ENCODE measurements around the gene NLE1. TPM values are rescaled to one million over a fixed set of nuclear protein-coding genes. Genes with fewer than 3 reads are reported as not detected.

Gene NLE1
- total RNA-seq, 1 donor from 2014 or later, result 12.4 TPM

DNA sequence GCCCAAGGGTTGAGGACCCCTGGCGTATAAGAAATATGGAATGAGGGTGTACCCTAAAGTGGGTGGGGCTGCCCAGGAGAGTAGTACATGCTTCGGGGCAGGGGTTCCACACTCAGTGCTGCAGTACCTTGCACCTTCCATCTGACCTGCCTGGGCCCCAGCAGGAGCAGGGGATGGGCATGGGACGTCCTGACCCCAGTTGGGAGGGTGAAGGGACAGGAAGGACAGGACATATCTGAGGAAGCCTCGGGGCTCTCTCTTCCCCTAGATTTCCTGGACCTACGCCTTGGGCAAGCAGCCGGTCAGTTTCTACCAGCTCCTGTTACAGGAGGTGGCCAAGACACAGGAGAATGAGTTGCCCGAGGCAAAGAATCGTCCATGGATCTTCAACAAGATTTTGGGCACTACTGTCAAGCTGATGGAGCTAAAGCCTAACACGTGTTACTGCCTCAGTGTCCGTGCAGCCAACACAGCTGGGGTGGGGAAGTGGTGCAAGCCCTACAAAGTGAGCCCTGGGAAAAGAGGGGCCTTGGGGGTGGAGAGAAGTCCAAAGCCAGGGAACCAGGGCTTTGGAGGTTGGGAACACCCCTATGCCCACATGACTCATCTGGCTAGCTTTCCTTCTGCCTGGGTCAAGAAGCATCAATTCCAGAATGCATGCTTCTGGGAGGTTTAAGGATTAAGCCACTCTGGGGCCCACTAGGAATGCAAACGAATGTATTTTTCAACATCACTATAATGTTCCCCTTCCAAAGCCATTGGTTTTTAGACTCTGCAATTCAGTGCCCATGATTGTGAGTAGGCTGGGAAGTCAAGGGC is 12.7 kb downstream of the NLE1 start:
- peaks cover 3% of the 10 kb centered on the region for H3K27me3 Mint-ChIP-seq (ENCODE audit: insufficient read depth, low read depth)
- H3K36me3 Mint-ChIP-seq, result peaks cover 15% of the 10 kb centered on the region
- H3K9me3 Mint-ChIP-seq, result no peaks in the 10 kb centered on the region

DNA sequence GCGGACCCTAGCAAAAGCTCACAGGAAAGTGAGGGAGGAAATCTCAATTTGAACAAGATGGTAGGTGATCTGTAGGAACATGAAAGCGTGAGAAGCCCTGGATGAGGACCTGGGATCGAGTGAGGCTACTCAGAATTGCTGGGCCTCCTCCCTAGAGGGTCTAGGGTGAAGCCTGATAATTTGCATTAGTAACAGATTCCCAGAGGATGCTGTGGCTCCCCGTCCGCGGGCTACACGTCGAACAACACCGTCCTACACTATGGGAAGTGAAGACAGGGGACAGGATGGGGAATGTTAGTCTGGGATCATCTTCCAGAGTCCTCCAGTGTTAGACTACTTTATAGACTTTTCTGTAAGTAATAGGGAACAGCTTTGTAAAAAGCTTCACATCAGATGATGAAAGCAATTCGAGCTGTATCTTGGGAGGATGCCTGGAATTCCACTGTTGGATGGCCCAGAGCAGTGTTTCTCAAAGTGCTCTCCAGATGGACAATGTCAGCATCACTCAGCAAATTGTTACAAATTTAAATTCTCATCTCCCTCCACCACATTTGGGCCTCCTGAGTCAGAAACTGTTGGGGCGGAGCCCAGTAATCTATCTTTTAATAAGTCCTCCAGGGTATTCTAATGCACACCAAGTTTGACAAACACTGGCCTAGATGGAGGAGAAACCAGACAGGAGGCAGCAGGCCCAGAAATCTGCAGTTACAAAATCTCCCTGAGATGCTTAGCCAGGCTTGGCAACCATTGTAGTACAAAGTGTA is 14.2 kb downstream of the NLE1 start:
- Histone ChIP-seq H3K27me3 (no peaks in the 10 kb centered on the region), H3K4me1 (no peaks in the 10 kb centered on the region), H3K27ac (no peak overlapping the region), H3K9ac (no peak overlapping the region), H3K9me3 (ENCODE audit: low read depth) (no peaks in the 10 kb centered on the region), H3K79me2 (ENCODE audit: low read depth) (no peaks in the 10 kb centered on the region), H3F3A (ENCODE audit: low read depth) (no peaks in the 10 kb centered on the region), H4K20me1 (ENCODE audit: low read depth) (no peaks in the 10 kb centered on the region), H3K4me2 (no peak overlapping the region), H3K4me3 (no peak overlapping the region), H2AFZ (replicated peaks) (no peak overlapping the region), H3K36me3 (no peaks in the 10 kb centered on the region)
- Mint-ChIP-seq H3K27me3 (ENCODE audit: insufficient read depth, low read depth) (peaks cover 2% of the 10 kb centered on the region), H3K27ac (no peak overlapping the region), H3K4me3 (no peak overlapping the region), H3K36me3 (peaks cover 6% of the 10 kb centered on the region), H3K4me1 (no peaks in the 10 kb centered on the region), H3K9me3 (no peaks in the 10 kb centered on the region)
- TF ChIP-seq EZH2phosphoT487 (IDR thresholded peaks at IDR 0.05), result no peak
- TF ChIP-seq, protein P1, sequence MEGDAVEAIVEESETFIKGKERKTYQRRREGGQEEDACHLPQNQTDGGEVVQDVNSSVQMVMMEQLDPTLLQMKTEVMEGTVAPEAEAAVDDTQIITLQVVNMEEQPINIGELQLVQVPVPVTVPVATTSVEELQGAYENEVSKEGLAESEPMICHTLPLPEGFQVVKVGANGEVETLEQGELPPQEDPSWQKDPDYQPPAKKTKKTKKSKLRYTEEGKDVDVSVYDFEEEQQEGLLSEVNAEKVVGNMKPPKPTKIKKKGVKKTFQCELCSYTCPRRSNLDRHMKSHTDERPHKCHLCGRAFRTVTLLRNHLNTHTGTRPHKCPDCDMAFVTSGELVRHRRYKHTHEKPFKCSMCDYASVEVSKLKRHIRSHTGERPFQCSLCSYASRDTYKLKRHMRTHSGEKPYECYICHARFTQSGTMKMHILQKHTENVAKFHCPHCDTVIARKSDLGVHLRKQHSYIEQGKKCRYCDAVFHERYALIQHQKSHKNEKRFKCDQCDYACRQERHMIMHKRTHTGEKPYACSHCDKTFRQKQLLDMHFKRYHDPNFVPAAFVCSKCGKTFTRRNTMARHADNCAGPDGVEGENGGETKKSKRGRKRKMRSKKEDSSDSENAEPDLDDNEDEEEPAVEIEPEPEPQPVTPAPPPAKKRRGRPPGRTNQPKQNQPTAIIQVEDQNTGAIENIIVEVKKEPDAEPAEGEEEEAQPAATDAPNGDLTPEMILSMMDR (IDR thresholded peaks at IDR 0.05), result no peak
- no peak for TF ChIP-seq EZH2 (IDR thresholded peaks at IDR 0.05)
- DNase-seq (ENCODE audit: low spot score), result no peak

More for the DNA sequence above, 12.7 kb downstream of the NLE1 start:
- TF ChIP-seq, protein P1 (IDR thresholded peaks at IDR 0.05), result no peak
- no peak for TF ChIP-seq EZH2phosphoT487 (IDR thresholded peaks at IDR 0.05)
- TF ChIP-seq EZH2 (IDR thresholded peaks at IDR 0.05), result no peak
- Mint-ChIP-seq H3K4me3 (no peak overlapping the region), H3K27ac (no peak overlapping the region), H3K4me1 (no peaks in the 10 kb centered on the region)
- Histone ChIP-seq H3F3A (ENCODE audit: low read depth) (no peaks in the 10 kb centered on the region), H3K27ac (no peak overlapping the region), H3K4me2 (no peak overlapping the region), H3K9me3 (ENCODE audit: low read depth) (no peaks in the 10 kb centered on the region), H4K20me1 (ENCODE audit: low read depth) (no peaks in the 10 kb centered on the region), H3K79me2 (ENCODE audit: low read depth) (no peaks in the 10 kb centered on the region), H3K36me3 (no peaks in the 10 kb centered on the region), H3K4me3 (no peak overlapping the region), H3K9ac (no peak overlapping the region), H3K27me3 (no peaks in the 10 kb centered on the region), H3K4me1 (no peaks in the 10 kb centered on the region), H2AFZ (replicated peaks) (no peak overlapping the region)
- DNase-seq (ENCODE audit: low spot score), result no peak

DNA sequence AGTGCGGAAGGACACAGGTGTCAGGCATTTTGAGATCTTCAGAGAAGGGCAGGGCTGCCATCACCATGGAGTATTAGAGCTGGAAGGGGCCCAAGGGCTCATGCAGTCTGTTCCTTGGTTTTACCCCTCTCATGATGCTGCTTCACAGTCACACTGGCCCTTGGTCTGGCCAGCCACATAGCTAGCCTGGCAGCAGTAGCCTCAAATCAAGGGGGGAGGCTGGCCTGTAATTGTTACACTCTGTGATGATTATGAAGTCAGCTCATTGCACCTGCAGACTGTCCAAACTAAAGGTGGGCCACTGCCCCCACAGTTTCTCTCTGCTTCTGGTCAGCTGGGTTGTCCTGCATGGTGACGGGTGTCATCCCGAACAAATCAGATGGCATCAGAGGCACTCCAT is 20.8 kb downstream of the NLE1 start, which contains the start of gene FNDC8:
FNDC8 (plus strand) TSS at position 301 of the 400 bp plus-strand sequence; CDS start at position 380, 79 bp downstream.
- Histone ChIP-seq H3K4me1 (no peaks in the 10 kb centered on the region), H3K4me3 (no peak within 1 kb of the TSS), H3K27me3 (peaks cover 19% of the 10 kb centered on the region), H3K79me2 (ENCODE audit: low read depth) (no peaks in the 10 kb centered on the region), H4K20me1 (ENCODE audit: low read depth) (no peaks in the 10 kb centered on the region), H3K27ac (no peak within 1 kb of the TSS), H3F3A (ENCODE audit: low read depth) (no peaks in the 10 kb centered on the region), H2AFZ (replicated peaks) (no peak within 1 kb of the TSS), H3K9me3 (ENCODE audit: low read depth) (no peaks in the 10 kb centered on the region), H3K36me3 (no peaks in the 10 kb centered on the region), H3K4me2 (no peak within 1 kb of the TSS), H3K9ac (no peak within 1 kb of the TSS)
- H3K27ac Mint-ChIP-seq, result no peak within 1 kb of the TSS
- peaks cover 14% of the 10 kb centered on the region for H3K4me1 Mint-ChIP-seq
- peaks cover 11% of the 10 kb centered on the region for H3K27me3 Mint-ChIP-seq (ENCODE audit: insufficient read depth, low read depth)
- peak within 1 kb of the TSS; percentile 27 for H3K4me3 Mint-ChIP-seq
- TF ChIP-seq EZH2phosphoT487 (IDR thresholded peaks at IDR 0.05), result no peak
- no peak for TF ChIP-seq EZH2 (IDR thresholded peaks at IDR 0.05)
- TF ChIP-seq, protein P1 (IDR thresholded peaks at IDR 0.05), result no peak
- DNase-seq (ENCODE audit: low spot score), result no peak
- H3K9me3 Mint-ChIP-seq, result no peaks in the 10 kb centered on the region
- H3K36me3 Mint-ChIP-seq, result peaks cover 11% of the 10 kb centered on the region
